HS-5 (cell line): Measurements from ENCODE around the gene FHOD1.

Experiments used
- DNase-seq: peaks from one replicate; pipeline ENCODE4 v3.0.0-alpha.2; 2012; ENCODE audit warnings: low read depth

The FHOD1 gene

DNA sequence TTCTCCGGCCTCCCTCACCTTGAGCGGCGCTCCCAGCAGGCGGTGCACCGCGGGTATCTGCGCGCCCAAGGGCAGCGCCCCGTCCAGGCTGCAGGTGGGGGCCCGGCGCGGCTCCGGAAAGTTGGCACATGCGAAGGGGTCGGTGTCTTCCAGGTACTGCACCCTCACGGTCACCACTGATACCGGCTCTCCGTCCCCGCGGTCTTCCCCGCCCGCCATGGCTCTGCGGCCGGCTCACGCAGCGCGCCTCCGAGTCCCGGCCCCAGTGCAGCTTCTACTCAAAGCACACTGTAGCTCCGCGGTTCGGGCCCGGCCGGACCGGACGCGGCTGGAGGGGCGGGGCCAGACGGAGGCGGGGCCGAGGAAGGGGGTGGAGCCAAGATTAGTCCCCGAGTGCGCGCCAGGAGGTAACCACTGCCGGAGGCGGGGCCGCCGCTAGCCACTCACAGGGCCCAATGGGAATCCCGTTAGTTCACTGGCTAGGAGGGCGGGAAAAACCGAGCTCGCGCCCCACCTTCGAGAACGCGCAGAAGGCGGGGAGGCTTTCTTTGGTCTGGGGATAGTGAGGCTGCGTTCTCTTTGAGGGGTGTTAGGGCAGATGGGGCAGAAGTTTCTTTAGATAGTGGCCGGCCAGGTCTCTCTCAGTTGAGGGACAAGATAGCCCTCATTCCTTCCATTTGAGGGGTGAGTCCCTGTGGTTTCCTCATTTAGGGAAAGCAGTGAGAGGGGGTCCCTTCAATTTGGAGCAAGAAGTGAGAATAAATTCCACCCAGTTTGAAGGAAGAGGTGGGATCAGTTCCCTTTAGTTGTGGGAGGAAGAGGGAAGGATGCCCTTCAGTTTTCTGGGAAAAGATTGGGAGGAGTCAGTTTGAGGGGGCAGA lies at the start of gene FHOD1:
Gene FHOD1 (minus strand): TSS at position 290 of the 881 bp plus-strand sequence. CDS start 71 bp downstream, at position 219.
- peak; percentile 80 for DNase-seq

DNA sequence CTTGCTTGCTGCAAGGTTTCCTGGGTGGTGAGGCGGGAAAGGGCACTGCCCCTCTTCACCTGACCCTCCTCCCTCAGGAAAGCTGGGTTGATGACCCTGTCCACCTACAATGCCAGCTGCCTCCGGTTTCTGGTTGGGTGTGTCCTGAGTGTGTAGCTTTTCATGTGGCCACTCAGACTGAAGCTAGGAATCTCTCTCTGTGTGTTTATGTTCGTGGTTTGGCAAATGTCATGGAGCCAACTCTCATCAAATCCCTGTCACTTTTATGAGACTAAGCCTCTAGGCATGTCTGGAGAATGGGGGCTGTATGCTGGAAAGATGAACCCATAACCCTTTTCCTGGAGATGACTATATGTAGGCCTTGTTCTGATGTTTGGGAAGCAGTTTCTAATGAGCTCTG lies 49.1 kb upstream of the FHOD1 start:
- peak; percentile 51 for DNase-seq

DNA sequence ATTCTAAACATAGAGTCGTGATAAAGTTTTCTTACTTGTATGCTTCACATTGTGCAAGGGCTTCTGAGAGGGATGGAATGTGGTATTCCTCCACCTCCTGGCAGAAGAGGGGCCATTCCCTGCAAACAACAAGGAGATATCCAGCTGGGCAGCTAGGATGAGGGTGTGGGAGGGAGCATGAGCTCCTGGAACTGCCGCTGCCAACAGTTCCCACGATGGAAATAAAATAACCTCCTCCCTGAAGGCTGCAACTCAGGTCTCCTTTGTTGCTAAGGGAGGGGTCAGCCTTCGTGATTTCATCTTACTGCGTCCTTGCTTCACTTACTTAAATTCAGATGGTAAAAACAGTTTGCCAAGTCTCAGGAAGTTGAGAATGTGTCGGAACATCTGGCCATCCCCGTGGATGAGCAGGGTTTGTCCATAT lies 47.7 kb upstream of the FHOD1 start:
- no peak for DNase-seq

DNA sequence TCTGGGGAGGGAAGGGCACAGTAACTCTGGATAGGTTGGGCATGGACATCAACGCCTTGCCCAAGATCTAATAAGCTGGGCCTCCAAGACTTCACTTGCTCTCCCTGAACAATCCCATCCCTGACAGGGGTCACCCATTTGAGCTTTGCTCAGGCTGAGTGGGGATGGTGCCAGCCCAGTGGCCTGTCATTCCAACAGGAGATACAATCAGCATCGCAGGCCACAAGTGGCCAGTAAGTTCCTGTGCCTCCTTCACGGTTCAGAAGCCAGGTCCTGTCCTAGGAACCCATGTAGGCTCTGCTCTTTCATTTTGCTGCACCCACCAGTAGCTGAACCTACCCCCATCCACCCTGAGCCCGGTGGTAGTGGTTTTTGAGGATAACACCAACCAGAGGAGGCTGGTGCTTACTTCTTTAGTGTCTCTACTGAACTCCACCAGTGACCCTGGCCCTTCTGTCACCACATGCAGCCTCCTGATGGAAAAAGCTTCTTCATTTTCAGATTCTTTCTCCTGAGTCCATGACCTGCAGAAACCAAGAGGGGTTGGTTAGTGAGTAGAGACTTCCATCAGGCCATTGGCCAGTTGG lies 47.0 kb upstream of the FHOD1 start:
- no peak for DNase-seq

DNA sequence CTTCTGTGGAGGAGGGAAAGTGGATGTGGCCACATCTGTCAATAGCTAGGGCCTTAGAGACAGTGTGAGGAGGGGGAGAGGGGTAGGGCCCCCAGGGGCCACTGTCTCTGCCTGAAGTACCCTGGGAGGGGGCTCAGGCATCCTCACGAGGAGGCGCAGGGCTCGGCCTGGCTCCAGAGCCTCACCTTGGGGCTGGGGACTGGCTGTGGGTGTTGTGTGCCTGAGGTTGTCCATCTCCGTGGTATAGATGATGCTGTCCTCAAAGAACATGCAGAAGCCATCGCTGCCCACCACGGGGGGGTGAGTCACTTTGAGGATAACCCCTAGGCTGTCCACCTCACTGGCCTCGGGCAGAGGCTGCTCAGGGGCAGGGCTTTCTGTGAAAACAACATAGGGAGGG lies 44.2 kb upstream of the FHOD1 start:
- no peak for DNase-seq

DNA sequence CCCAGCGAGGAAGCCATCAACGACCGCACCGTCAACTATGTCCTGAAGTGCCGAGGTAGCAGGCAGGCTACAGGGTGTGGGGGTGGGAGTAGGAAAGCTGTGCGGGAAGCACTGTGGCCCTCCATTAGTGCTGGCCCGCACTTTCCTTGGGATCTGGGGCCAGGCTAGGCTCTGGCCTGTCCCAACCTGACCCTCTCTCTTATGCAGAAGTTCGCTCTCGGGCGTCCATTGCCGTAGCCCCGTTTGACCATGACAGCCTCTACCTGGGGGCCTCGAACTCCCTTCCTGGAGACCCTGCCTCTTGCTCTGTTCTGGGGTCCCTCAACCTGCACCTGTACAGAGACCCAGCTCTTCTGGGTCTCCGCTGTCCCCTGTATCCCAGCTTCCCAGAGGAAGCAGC lies 40.7 kb upstream of the FHOD1 start:
- DNase-seq: no peak

DNA sequence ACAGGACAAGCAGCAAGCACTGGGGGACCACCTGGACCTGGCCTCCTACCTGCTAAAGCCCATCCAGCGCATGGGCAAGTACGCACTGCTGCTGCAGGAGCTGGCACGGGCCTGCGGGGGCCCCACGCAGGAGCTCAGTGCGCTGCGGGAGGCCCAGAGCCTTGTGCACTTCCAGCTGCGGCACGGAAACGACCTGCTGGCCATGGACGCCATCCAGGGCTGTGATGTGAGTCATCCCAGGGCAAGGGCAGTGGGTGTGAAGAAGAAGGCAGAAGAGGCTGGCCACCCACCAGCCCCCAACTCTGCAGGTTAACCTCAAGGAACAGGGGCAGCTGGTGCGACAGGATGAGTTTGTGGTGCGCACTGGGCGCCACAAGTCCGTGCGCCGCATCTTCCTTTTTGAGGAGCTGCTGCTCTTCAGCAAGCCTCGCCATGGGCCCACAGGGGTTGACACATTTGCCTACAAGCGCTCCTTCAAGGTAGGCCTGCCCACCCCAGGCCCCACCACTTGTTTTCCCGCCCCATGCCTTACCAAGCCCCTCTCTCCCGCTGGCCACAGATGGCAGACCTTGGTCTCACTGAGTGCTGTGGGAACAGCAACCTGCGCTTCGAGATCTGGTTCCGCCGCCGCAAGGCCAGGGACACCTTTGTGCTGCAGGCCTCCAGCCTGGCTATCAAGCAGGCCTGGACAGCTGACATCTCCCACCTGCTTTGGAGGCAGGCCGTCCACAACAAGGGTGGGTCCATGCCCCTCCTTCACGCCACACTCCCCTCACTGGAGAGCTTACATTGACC lies 39.4 kb upstream of the FHOD1 start:
- no peak for DNase-seq

DNA sequence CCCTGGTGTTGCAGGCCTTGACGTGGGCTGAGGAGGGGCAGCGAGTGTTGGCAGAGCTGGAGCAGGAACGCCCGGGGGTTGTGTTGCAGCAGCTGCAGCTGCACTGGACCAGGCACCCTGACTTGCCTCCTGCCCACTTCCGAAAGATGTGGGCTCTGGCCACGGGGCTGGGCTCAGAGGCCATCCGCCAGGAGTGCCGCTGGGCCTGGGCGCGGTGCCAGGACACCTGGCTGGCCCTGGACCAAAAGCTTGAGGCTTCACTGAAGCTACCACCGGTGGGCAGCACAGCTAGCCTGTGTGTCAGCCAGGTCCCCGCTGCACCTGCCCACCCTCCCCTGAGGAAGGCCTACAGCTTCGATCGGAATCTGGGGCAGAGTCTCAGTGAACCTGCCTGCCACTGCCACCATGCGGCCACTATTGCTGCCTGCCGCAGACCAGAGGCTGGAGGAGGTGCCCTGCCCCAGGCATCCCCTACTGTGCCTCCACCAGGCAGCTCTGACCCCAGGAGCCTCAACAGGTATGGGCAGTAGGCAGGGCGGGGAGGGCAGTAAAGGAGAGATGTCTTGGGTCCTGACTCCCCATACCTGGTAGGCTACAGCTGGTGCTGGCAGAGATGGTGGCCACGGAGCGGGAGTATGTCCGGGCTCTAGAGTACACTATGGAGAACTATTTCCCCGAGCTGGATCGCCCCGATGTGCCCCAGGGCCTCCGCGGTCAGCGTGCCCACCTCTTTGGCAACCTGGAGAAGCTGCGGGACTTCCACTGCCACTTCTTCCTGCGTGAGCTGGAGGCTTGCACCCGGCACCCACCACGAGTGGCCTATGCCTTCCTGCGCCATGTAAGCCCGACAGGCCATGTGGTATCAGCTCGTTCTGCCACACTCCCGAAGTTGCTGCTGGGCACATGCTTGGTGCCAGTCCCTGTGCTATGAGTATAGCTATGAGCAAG lies 37.7 kb upstream of the FHOD1 start:
- no peak for DNase-seq

DNA sequence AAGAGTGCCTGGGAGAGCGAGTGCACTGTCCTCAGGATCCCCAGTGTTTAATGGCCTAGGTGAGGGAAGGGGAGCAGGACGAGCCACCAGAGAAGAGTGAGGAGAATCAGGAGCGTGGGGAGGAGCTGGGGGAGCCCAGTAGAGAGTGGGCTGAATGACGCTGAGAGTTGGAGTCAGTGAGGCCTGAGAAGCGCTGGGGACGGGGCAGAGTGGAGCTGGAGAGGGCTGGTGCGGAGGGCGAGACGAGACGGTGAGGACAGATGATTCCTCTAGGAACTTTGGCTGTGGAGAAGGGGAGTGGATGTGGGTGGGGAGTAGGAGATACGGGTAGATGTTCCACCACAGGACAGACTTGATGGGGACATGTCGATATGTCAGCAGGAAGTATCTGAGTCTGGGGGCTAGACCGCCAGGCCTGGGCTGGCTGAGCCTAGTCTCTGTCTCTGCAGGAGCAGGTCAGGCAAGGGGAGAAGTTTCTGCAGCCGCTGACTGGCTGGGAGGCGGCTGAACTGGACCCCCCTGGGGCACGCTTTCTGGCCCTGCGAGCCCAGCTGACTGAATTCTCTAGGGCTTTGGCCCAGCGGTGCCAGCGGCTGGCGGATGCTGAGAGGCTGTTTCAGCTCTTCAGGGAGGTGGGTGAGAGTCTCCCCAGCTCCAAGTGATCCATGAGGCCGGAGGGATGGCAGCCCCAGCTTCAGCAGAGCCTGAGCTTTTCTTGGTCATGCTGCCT lies 36.7 kb upstream of the FHOD1 start:
- DNase-seq: no peak

DNA sequence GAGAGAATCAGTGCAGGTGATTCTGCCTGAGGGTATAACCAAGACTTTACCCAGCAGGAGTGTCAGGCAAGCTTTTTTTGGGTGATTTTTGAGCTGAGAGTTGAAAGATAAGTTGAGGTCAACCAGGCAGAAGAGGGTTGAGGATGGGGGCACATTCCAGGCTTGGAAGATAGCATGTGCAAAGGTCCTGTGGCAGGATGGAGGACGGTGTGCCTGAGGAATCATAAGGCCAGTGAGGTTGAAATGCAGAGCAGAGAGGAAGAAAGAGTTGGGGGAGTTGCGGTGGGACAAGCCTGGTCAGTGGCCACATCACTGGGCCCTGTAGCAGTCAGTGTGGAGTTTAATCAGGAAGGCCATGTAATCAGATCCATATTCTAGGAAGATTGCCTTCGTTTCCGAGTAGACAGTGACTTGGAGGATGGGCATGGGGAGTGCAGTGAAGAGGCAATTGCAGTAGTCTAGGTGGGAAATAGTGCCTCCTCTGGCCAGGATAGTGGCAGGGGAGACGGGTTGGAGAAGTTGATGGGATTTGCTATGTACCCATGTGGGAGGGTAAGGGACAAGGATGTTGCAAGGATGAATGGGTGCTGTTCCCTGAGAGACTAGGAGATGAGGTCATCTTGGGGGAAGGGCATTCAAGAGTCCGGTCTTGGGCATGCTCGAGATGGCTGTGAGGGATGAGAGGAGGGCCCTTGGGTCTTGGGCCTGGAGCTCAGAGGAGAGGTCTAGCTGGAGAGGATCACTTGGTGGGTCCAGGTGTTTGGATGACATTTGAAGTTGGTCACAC lies 36.0 kb upstream of the FHOD1 start:
- DNase-seq: no peak

DNA sequence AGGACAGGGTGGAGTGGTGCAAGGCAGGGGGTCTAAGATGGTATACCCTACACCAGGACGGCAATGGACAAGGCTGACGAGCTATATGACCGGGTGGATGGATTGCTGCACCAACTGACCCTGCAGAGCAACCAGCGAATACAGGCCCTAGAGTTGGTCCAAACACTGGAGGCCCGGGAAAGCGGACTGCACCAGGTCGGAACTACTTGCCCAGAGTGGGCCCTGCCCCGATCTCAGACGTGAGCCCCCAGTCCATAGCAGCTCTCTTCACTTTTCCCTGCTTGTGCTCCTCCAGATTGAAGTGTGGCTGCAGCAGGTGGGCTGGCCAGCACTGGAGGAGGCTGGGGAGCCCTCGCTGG lies 35.1 kb upstream of the FHOD1 start:
- DNase-seq: no peak

DNA sequence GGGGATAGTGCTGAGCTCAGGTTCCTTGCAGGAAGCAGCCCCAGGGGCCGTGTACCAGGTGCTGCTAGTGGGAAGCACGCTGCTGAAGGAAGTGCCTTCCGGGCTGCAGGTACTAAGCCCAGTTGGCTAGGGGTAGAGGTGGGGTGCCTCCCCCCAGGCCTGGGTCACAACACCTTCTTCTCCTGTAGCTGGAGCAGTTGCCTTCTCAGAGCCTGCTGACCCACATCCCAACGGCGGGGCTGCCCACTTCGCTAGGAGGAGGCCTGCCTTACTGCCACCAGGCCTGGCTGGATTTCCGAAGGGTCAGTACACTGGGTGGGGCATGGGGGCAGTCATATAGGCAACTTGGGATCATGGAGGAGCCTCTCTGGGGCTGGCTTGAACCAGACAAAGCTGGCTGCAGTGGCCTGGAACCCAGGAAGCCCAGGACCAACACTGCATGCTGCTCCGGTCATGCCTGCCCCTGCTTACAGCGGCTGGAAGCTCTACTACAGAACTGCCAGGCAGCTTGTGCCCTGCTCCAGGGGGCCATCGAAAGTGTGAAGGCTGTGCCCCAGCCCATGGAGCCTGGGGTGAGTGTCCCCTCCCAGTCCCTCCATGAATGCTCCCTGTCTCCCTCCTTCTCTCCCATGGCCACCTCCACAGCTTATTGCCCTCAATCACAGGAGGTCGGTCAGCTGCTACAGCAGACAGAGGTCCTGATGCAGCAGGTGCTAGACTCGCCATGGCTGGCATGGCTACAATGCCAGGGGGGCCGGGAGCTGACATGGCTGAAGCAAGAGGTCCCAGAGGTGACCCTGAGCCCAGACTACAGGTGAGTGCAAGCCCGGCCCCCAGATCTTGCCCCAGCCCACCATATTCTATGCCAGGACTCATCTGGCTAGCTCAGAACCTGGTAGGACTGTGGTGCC lies 34.5 kb upstream of the FHOD1 start:
- DNase-seq: no peak

DNA sequence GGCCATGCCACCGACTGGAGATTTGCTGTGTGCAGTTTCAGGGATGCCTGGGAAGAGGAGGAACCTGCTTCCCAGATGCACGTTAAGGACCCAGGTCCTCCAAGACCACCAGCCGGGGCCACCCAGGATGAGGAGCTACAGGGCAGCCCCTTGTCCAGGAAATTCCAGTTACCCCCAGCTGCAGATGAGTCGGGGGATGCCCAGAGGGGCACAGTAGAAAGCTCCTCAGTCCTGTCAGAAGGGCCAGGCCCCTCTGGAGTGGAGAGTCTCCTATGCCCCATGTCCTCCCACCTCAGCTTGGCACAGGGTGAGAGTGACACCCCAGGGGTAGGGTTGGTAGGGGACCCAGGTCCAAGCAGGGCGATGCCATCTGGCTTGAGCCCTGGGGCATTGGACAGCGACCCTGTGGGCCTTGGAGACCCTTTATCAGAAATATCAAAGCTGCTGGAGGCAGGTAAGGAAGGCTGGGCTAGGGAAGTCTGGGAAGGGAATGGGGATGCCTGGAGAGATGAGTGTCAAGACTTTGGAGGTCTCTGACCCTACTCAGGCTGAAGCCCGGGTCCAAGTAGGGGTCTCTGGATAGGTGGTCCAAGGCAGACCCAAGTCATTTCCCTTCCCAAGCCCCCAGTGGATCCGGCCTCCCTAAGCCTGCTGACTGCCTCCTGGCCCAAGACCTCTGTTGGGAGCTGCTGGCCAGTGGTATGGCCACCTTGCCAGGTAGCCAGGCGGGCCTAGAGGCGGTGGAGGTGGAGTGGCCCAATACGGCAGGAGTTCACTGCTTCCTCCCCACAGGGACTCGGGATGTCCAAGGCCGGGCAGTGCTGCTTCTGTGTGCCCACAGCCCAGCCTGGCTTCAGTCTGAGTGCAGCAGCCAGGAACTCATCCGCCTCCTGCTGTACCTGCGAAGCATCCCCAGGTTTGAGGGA lies 33.1 kb upstream of the FHOD1 start:
- no peak for DNase-seq

DNA sequence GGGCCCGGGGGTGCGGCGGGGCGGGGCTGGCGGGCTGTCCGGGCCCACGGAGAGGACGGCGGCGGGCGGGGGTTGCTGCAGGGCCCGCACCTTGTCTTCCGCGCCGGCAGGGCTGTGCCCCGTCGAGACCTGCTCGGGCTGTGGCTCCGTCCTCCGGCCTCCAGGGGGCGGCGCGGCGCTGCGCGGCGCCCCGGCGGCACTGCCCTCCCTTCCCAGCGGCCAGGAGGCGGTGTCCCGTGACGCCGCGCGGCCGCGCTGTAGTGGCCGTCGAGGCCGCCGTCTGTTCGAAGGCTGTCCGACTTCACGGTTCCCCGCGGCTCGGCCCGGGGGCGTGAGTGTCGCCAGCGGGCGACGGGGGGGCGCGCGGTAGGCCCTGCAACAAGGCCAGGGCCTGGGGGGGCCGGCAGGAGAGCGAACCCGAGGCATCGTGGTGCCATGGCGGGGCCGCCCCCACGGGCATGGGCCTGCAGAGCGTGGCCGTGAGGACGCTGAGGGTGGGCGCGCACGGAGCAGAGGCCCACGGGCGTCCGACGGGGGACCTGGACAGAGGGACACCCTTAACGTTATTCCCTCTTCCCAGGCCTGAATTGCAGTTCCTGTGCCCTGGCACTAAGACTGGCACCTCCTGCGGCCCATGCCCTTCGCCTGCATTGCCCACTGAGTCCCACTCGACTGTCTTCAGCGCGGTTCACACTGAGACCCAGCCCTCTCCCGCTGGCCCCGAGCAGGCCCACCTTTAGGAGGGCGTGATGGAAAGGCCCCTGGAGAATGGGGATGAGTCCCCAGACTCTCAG lies 32.2 kb upstream of the FHOD1 start, which contains the start of gene PLEKHG4:
Gene PLEKHG4 (plus strand): TSS at position 237 of the 794 bp plus-strand sequence. CDS start 513 bp downstream, at position 750.
- DNase-seq: peak; percentile 38

DNA sequence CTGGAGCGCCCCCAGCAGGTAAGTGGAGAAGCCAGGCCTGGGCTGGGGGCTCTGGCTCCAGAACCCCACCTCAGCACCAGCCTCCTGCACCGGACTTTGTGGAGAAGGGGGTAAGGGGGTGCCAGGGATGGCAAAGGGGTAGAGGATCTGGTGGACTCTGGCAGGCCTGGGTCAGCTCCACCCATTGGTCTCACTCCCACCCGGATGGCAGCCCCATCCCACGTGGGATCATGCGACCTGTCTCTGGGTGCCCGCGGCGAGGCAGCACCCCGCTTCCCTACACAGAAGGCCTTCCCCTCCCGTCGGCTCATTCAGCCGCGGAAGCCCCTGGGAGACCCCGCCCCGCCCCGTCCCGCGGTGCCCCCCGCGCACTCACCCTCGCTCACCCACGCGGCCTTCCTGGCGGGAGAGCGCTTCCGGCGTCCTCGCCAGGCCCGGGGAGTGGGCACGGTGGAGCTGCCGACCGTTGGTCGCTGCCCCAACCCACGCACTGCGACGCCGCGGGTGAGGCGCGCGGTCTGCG lies 31.6 kb upstream of the FHOD1 start:
- no peak for DNase-seq

DNA sequence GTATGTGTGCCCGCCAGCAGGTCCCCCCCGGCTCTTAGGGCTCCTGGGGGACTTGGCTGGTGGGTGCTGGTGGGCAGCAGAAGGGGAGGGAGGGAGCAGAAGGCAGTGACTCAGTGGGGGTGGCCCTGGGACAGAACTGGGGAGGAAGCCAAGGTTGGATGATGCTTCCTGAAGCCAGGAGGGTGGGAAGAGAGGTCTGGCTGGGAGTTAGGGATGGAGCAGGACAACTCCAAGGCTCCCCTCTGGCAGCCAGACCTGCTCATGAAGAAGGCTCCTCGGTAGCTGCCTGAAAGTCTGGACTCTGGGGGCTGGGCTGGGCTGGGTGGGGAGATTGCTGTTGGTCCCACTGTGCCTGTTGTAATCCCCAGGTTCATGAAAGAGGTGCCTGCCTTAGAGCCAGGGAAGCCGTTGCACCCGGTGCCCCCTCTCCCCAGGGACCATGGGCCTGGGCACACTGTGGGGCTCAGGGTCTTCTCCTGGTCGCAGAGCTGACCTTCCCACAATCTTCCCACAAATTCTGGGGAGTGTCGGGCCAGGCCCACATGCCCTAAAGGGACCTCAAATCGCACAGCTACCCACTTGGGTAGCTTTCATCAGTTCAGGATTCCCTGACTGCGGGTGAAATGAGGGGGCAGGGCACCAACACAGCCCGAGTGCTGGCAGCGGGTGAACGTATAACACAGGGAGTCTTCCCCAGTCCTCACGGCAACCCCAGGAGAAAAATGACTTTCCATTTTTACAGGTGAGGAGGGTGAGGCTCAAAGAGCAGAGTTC lies 30.9 kb upstream of the FHOD1 start:
- DNase-seq: peak; percentile 64
